GM23248 (cell line): ENCODE results near the gene CNN1. TPM values are rescaled to one million over a fixed set of nuclear protein-coding genes. Genes with fewer than 3 reads are reported as not detected.
A peak's percentile ranks its signal among the peaks of the same experiment; 100 is the strongest.

Experiments
- DNase-seq: peaks from one replicate; pipeline ENCODE4 v3.0.0-alpha.2; 2015
- H2AFZ ChIP-seq: fragments of 200-600 bp; sonication (generic); 2 replicates; pipeline ENCODE4 v1.6.1; 2016; ENCODE audit warnings: antibody characterized with exemption
- H3F3A ChIP-seq: fragments of 200-600 bp; sonication (generic); 2 replicates; pipeline ENCODE4 v1.6.1; 2016; ENCODE audit warnings: mild to moderate bottlenecking, antibody characterized with exemption, mixed run types; ENCODE audit not compliant: insufficient read depth
- H3K27ac ChIP-seq: fragments of 200-600 bp; sonication (generic); 2 replicates; pipeline ENCODE4 v1.5.1; 2016; ENCODE audit warnings: mild to moderate bottlenecking
- H3K27me3 ChIP-seq: fragments of 200-600 bp; sonication (generic); replicated peaks from 2 replicates; pipeline ENCODE4 v1.6.1; 2016; ENCODE audit warnings: mild to moderate bottlenecking; ENCODE audit not compliant: insufficient read depth
- H3K36me3 ChIP-seq: fragments of 200-600 bp; sonication (generic); 2 replicates; pipeline ENCODE4 v1.6.1; 2016; ENCODE audit warnings: low read depth, mild to moderate bottlenecking
- H3K4me1 ChIP-seq: fragments of 200-600 bp; sonication (generic); 2 replicates; pipeline ENCODE4 v1.6.1; 2016; ENCODE audit warnings: mild to moderate bottlenecking; ENCODE audit not compliant: insufficient read depth
- H3K4me2 ChIP-seq: fragments of 200-600 bp; sonication (generic); one replicate; pipeline ENCODE4 v1.6.1; 2016; ENCODE audit warnings: mild to moderate bottlenecking; ENCODE audit not compliant: unreplicated experiment
- H3K4me3 ChIP-seq: fragments of 200-600 bp; sonication (generic); 2 replicates; pipeline ENCODE4 v1.5.1; 2016; ENCODE audit warnings: mild to moderate bottlenecking
- H3K79me2 ChIP-seq: fragments of 200-600 bp; sonication (generic); 2 replicates; pipeline ENCODE4 v1.6.1; 2016; ENCODE audit warnings: mild to moderate bottlenecking; ENCODE audit not compliant: insufficient read depth
- H3K9ac ChIP-seq: fragments of 200-600 bp; sonication (generic); 2 replicates; pipeline ENCODE4 v1.6.1; 2016; ENCODE audit warnings: mild to moderate bottlenecking
- H3K9me2 ChIP-seq: fragments of 200-600 bp; sonication (generic); 2 replicates; pipeline ENCODE4 v1.6.1; 2016; ENCODE audit warnings: mixed run types, mild to moderate bottlenecking, moderate library complexity; ENCODE audit not compliant: insufficient read depth
- H3K9me3 ChIP-seq: fragments of 200-600 bp; sonication (generic); one replicate; pipeline ENCODE4 v1.6.1; 2017; ENCODE audit warnings: low read depth
- H4K20me1 ChIP-seq: fragments of 200-600 bp; sonication (generic); 2 replicates; pipeline ENCODE4 v1.6.0; 2016; ENCODE audit not compliant: insufficient read depth
- EZH2 ChIP-seq: fragments of 200-600 bp; sonication (generic); IDR thresholded peaks from 2 replicates; pipeline ENCODE4 v1.6.1; 2018; ENCODE audit warnings: antibody characterized with exemption, mild to moderate bottlenecking; ENCODE audit not compliant: insufficient read depth, poor library complexity, severe bottlenecking
- EZH2phosphoT487 ChIP-seq: fragments of 200-600 bp; sonication (generic); IDR thresholded peaks from 2 replicates; pipeline ENCODE4 v1.6.1; 2018; ENCODE audit warnings: antibody characterized with exemption, moderate library complexity, mild to moderate bottlenecking, low read depth; ENCODE audit not compliant: insufficient read depth
- WGBS, 2 experiments: methylation state at CpG; one replicate each; pipeline ENCODE4 v1.1.6; 2015 to 2017; ENCODE audit warnings: low lambda C conversion rate in 2 of 2, low coverage in 1 of 2; ENCODE audit errors: missing lambda C conversion rate in 2 of 2; 5-methylcytosine and 5-hydroxymethylcytosine counted together
- in situ Hi-C: fragments of 300-500 bp; cut with MboI; formaldehyde crosslinking; loops from 2 replicates; pipeline ENCODE4 v1.15.0; 2020
- polyA plus RNA-seq: library from polyadenylated mRNA; unstranded; fragments of >200 nt; fragmentation: Nextera tagmentation; extraction: Ambion mirVana; gene quantifications from 2 replicates; pipeline ENCODE4 v1.2.1, GENCODE V29; 2016
- total RNA-seq: library from RNA; depleted of rRNA; stranded (reverse); fragments of >200 nt; shearing (Covaris generic); gene quantifications from 2 replicates; pipeline ENCODE4 v1.2.3, GENCODE V29; 2014

Gene CNN1
- total and polyA plus RNA-seq, 2 experiments from 2014 or later = 27.1 to 44.5 TPM

DNA sequence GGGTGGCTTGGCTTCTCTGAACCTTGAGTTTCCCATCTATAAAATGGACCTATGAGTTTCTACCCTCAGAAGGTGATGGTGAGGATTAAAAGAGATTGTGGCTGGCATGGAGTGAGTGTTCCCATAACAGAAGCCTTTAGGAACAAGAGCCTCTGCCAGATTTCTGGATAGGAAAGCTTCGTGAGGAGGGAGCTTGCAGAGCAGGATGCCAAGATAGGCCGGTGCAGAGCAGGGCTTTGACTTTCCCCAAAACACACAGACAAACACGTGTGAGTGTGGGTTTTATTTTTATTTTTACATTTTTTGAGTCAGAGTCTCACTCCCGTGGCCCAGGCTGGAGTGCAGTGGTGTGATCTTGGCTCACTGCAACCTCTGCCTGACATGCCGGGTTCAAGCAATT lies 3.7 kb upstream of the CNN1 start:
- Histone ChIP-seq H2AFZ (no peak overlapping the region), H3K9me3 (no peaks in the 10 kb centered on the region), H3K27ac (no peak overlapping the region), H3K79me2 (no peaks in the 10 kb centered on the region), H4K20me1 (no peaks in the 10 kb centered on the region), H3K36me3 (no peaks in the 10 kb centered on the region), H3K4me3 (no peak overlapping the region), H3K9me2 (no peaks in the 10 kb centered on the region), H3F3A (peaks cover 13% of the 10 kb centered on the region; the same call in 1 of the 2 replicates), H3K4me2 (no peak overlapping the region), H3K9ac (no peak overlapping the region), H3K27me3 (no peaks in the 10 kb centered on the region), H3K4me1 (peaks cover 24% of the 10 kb centered on the region)
- no peak for TF ChIP-seq EZH2
- no peak for TF ChIP-seq EZH2phosphoT487
- in situ Hi-C loops = no loop called here
- WGBS, 2 experiments = 54% methylated on average over 5 of the region's 5 CpGs
- peak; percentile 30 for DNase-seq

DNA sequence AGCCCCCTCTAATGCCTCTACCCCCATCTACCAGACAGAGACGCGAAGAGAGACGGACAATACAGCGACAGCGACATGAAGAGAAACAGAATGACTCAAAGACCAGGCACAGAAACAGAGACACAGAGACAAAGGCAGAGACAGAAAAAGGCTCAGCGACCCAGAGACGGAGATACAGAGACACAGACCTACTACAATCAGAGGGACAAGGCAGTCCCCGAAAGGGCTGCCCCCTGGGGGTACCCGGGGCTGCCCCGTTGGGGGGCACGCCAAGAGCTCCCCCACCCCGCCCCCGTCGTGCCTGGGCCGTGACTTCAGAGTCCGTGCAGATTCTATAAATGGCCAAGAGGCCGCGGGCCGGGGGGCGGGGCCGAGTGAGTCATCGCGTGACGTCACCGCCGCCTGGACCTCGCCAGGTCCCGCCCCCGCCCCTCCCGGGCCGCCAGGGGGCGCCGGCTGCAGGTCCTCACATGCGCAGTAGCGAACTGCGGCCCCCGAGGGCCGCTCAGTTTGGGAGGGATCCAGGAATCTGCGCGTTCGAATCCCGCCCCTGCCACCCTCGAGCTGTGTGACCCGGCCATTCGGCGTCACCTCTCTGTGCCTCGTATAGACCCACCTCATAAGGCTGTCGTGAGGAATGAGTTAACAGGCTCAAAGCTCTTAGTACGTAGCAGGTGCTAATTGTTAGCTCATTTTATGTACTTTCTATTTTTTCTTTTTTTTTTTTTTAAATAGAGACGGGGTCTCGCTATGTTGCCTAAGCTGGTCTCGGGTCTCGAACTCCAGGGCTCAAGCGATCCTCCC lies 2.7 kb upstream of the CNN1 start:
- H3K4me1 ChIP-seq = peaks cover 24% of the 10 kb centered on the region
- in situ Hi-C loops = no loop called here
- peak overlapping the region; percentile 53 for H3K9ac ChIP-seq

DNA sequence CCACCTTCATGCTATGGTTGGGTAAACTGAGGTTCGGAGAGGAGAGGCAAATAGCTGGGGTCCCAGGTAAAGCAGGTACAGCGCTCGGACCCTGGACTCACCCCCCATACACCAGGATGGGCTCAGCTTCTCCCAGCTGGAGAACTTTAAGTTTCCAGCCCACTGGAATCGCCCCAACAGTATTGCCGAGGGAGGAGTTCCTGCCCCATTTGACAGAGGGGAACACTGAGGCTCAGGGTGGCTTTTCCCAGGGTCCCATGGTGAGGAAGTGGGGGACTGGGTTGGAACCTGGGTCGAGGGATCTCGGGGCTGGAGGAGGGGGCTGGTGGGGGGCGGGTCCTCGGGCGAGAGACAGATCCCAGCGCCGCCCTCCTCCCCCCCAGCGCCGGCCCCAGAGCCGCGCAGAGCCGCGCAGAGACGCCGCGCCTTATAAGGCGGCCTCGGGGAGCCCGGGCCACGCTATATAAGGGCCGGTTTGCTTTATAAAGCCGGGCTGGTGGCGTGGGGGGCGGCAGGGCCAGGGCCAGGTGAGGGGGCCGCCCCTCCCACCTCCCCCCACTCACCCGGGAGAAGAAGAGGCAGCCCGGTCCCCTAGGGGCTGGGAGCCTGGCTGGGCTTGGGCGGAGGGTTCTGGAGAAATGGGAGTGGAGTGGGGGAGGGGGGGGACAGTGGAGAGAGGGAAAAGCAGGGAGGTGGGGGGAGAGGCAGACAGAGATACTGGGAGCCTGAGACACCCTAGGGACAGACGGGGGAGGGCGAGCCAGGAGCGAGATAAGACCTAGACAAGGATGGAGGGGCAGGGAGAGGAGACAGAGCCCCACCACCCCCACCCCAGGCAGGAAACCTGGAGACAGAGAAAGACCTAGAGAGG lies 1.1 kb downstream of the CNN1 start:
- H3K9ac ChIP-seq = peak overlapping the region; percentile 56; the same call in 1 of the 2 replicates
- H3K27me3 ChIP-seq = no peaks in the 10 kb centered on the region
- no peaks in the 10 kb centered on the region for H3K79me2 ChIP-seq
- H3K4me3 ChIP-seq = peak overlapping the region; percentile 65
- H3F3A ChIP-seq = 0 out of 2 replicates have a peak, but pooled peaks cover 3% of the 10 kb centered on the region
- peak; percentile 58 for DNase-seq
- in situ Hi-C loops = no loop called here
- 12 to 27% methylated on average over 11 to 36 of the region's 36 CpGs for WGBS, 2 experiments
- H3K9me2 ChIP-seq = no peaks in the 10 kb centered on the region
- peak overlapping the region; percentile 69 for H3K4me2 ChIP-seq
- no peaks in the 10 kb centered on the region for H3K36me3 ChIP-seq
- peaks cover 14% of the 10 kb centered on the region for H3K4me1 ChIP-seq
- H2AFZ ChIP-seq = peak overlapping the region; percentile 70
- no peak overlapping the region for H3K27ac ChIP-seq
- H3K9me3 ChIP-seq = no peaks in the 10 kb centered on the region
- H4K20me1 ChIP-seq = no peaks in the 10 kb centered on the region
- TF ChIP-seq EZH2 = no peak
- TF ChIP-seq EZH2phosphoT487 = no peak

More for the DNA sequence above, 2.7 kb upstream of the CNN1 start:
- Histone ChIP-seq H2AFZ (peak overlapping the region; percentile 78), H3K4me2 (peak overlapping the region; percentile 78), H3K27me3 (no peaks in the 10 kb centered on the region), H3K9me3 (no peaks in the 10 kb centered on the region), H3K4me3 (peak overlapping the region; percentile 56), H3K9me2 (no peaks in the 10 kb centered on the region), H3K27ac (peak overlapping the region; percentile 19), H3F3A (peaks cover 13% of the 10 kb centered on the region; the same call in 1 of the 2 replicates), H4K20me1 (no peaks in the 10 kb centered on the region), H3K79me2 (no peaks in the 10 kb centered on the region), H3K36me3 (no peaks in the 10 kb centered on the region)
- WGBS, 2 experiments = 12 to 24% methylated on average over 28 to 52 of the region's 54 CpGs
- TF ChIP-seq EZH2 (no peak), EZH2phosphoT487 (no peak)
- peak; percentile 89 for DNase-seq

DNA sequence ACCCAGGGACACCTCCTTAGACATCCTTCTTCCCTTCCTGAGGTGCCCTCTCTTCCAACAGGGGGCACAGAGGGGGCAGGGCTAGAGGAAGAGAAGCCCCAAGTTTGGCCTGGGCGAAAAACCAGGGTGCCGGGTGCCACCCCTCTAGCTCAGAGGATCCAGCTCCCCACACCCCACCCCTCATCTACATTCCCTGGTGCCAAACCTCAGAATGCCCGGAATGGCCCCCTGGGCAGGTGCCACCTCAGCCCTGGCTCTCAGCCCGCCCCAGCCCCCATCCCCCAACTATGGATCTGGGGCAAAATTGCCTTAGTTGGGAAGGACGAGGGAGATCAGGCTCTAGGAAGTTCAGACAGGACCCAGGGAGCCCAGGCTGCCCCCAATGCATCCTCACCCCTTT lies 2.0 kb downstream of the CNN1 start:
- Histone ChIP-seq H4K20me1 (no peaks in the 10 kb centered on the region), H3K4me2 (no peak overlapping the region), H3K9me3 (no peaks in the 10 kb centered on the region), H3K79me2 (no peaks in the 10 kb centered on the region), H2AFZ (no peak overlapping the region), H3K9ac (no peak overlapping the region), H3K4me3 (no peak overlapping the region), H3K4me1 (peaks cover 9% of the 10 kb centered on the region), H3K27ac (no peak overlapping the region), H3K9me2 (no peaks in the 10 kb centered on the region), H3K27me3 (no peaks in the 10 kb centered on the region), H3K36me3 (no peaks in the 10 kb centered on the region), H3F3A (no peaks in the 10 kb centered on the region)
- 72 to 80% methylated on average over 4 to 5 of the region's 5 CpGs for WGBS, 2 experiments
- in situ Hi-C loops = no loop called here
- TF ChIP-seq EZH2 (no peak), EZH2phosphoT487 (no peak)
- DNase-seq = no peak
